ENCODE results near the gene SLC38A4. TPM values are rescaled to one million over a fixed set of nuclear protein-coding genes. Genes with fewer than 3 reads are reported as not detected.

The SLC38A4 gene
- total RNA-seq, 4 donors from 2014 or later, result 1.0 to 5.9 (median 1.7) TPM

DNA sequence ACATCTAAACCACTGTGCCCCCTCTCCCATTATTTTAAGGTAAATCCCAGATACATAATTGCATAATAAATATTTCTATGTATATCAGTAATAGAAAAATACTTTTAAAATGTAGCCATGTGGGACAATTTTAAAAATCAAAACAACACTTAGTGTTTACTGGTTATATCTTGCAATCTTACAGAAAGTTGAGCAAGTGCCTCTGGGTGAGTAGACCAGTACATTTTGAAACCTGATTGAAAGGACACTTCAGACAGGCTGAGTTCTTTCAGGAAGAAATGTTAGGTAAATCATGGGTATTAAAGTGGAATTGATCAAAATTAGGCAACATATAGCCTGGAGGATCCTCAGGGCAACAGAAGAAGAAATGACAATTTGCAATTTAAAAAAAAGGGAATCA, 7.2 kb downstream of the SLC38A4 start:
- TF ChIP-seq, protein P1, sequence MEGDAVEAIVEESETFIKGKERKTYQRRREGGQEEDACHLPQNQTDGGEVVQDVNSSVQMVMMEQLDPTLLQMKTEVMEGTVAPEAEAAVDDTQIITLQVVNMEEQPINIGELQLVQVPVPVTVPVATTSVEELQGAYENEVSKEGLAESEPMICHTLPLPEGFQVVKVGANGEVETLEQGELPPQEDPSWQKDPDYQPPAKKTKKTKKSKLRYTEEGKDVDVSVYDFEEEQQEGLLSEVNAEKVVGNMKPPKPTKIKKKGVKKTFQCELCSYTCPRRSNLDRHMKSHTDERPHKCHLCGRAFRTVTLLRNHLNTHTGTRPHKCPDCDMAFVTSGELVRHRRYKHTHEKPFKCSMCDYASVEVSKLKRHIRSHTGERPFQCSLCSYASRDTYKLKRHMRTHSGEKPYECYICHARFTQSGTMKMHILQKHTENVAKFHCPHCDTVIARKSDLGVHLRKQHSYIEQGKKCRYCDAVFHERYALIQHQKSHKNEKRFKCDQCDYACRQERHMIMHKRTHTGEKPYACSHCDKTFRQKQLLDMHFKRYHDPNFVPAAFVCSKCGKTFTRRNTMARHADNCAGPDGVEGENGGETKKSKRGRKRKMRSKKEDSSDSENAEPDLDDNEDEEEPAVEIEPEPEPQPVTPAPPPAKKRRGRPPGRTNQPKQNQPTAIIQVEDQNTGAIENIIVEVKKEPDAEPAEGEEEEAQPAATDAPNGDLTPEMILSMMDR (IDR thresholded peaks at IDR 0.05), result no peak
- TF ChIP-seq POLR2A (IDR thresholded peaks at IDR 0.05), result no peak
- no peaks in the 10 kb centered on the region for H3K4me1 ChIP-seq
- no peaks in the 10 kb centered on the region for H3K27me3 ChIP-seq
- no peak for DNase-seq
- H3K9me3 ChIP-seq, result no peaks in the 10 kb centered on the region
- no peak overlapping the region for H3K4me3 ChIP-seq
- no peaks in the 10 kb centered on the region for H3K36me3 ChIP-seq
- intact Hi-C loops (cut with DNase I; ENCODE audit: low total_unique reads), result no loop called here
- no peak overlapping the region for H3K27ac ChIP-seq

DNA sequence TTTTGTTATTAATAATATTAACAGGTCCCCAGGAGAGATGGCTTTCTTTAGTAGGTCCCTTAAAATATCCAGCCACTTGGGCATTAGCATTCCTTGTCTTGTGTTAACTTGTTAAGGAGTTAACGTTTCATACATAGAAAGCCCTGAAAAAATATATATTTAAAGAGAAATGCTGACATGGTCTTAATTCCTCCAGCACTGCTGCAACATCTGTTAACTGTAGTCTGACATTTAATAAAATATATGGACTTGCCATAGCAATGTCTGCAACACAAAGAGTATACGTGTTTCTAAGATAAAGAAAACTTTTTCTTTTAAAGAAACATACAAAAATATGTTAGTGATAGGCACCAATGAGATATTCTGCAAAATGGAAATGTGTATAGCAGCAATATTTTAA, 10.0 kb downstream of the SLC38A4 start:
- Histone ChIP-seq H3K27me3 (no peaks in the 10 kb centered on the region), H3K4me3 (no peak overlapping the region), H3K27ac (no peak overlapping the region), H3K4me1 (no peaks in the 10 kb centered on the region), H3K36me3 (no peaks in the 10 kb centered on the region), H3K9me3 (no peaks in the 10 kb centered on the region)
- intact Hi-C loops (cut with DNase I; ENCODE audit: low total_unique reads), result no loop called here
- TF ChIP-seq, protein P1 (IDR thresholded peaks at IDR 0.05), result no peak
- no peak for TF ChIP-seq POLR2A (IDR thresholded peaks at IDR 0.05)
- DNase-seq, result no peak

DNA sequence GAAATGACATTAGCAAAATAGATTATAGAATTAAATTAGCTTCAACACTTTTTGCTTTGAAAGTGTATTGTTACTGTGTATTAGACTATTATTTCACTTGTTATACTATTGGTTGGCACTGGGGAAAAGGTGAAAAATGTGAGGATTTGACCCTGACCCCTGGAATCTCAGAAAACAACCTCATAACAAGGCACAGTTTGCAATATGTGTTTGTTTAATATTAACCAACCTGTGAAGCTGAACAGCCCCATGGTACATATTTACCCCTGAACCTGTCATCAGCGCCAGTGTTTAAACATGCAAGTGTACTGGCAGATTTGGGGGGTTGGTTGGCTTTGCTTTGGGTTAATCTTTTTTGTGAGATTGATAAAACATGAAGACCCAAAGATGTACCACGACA, 11.7 kb downstream of the SLC38A4 start:
- Histone ChIP-seq H3K27ac (no peak overlapping the region), H3K4me1 (no peaks in the 10 kb centered on the region), H3K27me3 (no peaks in the 10 kb centered on the region), H3K36me3 (no peaks in the 10 kb centered on the region), H3K4me3 (no peak overlapping the region), H3K9me3 (no peaks in the 10 kb centered on the region)
- TF ChIP-seq, protein P1 (IDR thresholded peaks at IDR 0.05), result no peak
- no peak for TF ChIP-seq POLR2A (IDR thresholded peaks at IDR 0.05)
- intact Hi-C loops (cut with DNase I; ENCODE audit: low total_unique reads), result no loop called here
- no peak for DNase-seq

GRCh38 chr12:46811185-46811584, 14.6 kb downstream of the SLC38A4 start:
- no peak for DNase-seq
- H3K27me3 ChIP-seq, result no peaks in the 10 kb centered on the region
- TF ChIP-seq, protein P1 (IDR thresholded peaks at IDR 0.05), result no peak
- no peak for TF ChIP-seq POLR2A (IDR thresholded peaks at IDR 0.05)
- no peak overlapping the region for H3K4me3 ChIP-seq
- no peaks in the 10 kb centered on the region for H3K36me3 ChIP-seq
- no peak overlapping the region for H3K27ac ChIP-seq
- intact Hi-C loops (cut with DNase I; ENCODE audit: low total_unique reads), result no loop called here
- H3K4me1 ChIP-seq, result no peaks in the 10 kb centered on the region
- no peaks in the 10 kb centered on the region for H3K9me3 ChIP-seq

- Histone ChIP-seq H3K9me3 (no peaks in the 10 kb centered on the region), H3K27me3 (no peaks in the 10 kb centered on the region), H3K4me3 (no peak overlapping the region), H3K27ac (no peak overlapping the region), H3K4me1 (no peaks in the 10 kb centered on the region), H3K36me3 (no peaks in the 10 kb centered on the region)
- no peak for DNase-seq
- intact Hi-C loops (cut with DNase I; ENCODE audit: low total_unique reads), result no loop called here
- TF ChIP-seq, protein P1 (IDR thresholded peaks at IDR 0.05), result no peak
- TF ChIP-seq POLR2A (IDR thresholded peaks at IDR 0.05), result no peak
Observed at GRCh38 chr12:46808955-46809697, 16.7 kb downstream of the SLC38A4 start.
